Stimulated activated naive CD8-positive, alpha-beta T cell treated with anti-CD3 and anti-CD28 coated beads, Interleukin-15, Interleukin-2, amounts not matched to agents 100 U/mL and 50 U/mL, for 24 hours (primary cell): ENCODE data around the gene SON.
A peak's percentile ranks its signal among the peaks of the same experiment; 100 is the strongest.
"Not testable (repeated sequence)": the region's sequence is repeated elsewhere in the genome, so short reads cannot be mapped to it uniquely, and the experiment has no call there.

ENCODE experiments used
- ATAC-seq: fragments of 150-1000 bp; cut with Tn5 transposase; one replicate; pipeline ENCODE4 v1.10.0; 2021
- DNase-seq: peaks from one replicate; pipeline ENCODE4 v3.0.0; 2021

SON gene, protein sequence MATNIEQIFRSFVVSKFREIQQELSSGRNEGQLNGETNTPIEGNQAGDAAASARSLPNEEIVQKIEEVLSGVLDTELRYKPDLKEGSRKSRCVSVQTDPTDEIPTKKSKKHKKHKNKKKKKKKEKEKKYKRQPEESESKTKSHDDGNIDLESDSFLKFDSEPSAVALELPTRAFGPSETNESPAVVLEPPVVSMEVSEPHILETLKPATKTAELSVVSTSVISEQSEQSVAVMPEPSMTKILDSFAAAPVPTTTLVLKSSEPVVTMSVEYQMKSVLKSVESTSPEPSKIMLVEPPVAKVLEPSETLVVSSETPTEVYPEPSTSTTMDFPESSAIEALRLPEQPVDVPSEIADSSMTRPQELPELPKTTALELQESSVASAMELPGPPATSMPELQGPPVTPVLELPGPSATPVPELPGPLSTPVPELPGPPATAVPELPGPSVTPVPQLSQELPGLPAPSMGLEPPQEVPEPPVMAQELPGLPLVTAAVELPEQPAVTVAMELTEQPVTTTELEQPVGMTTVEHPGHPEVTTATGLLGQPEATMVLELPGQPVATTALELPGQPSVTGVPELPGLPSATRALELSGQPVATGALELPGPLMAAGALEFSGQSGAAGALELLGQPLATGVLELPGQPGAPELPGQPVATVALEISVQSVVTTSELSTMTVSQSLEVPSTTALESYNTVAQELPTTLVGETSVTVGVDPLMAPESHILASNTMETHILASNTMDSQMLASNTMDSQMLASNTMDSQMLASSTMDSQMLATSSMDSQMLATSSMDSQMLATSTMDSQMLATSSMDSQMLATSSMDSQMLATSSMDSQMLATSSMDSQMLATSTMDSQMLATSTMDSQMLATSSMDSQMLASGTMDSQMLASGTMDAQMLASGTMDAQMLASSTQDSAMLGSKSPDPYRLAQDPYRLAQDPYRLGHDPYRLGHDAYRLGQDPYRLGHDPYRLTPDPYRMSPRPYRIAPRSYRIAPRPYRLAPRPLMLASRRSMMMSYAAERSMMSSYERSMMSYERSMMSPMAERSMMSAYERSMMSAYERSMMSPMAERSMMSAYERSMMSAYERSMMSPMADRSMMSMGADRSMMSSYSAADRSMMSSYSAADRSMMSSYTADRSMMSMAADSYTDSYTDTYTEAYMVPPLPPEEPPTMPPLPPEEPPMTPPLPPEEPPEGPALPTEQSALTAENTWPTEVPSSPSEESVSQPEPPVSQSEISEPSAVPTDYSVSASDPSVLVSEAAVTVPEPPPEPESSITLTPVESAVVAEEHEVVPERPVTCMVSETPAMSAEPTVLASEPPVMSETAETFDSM (N-terminal part only)

DNA sequence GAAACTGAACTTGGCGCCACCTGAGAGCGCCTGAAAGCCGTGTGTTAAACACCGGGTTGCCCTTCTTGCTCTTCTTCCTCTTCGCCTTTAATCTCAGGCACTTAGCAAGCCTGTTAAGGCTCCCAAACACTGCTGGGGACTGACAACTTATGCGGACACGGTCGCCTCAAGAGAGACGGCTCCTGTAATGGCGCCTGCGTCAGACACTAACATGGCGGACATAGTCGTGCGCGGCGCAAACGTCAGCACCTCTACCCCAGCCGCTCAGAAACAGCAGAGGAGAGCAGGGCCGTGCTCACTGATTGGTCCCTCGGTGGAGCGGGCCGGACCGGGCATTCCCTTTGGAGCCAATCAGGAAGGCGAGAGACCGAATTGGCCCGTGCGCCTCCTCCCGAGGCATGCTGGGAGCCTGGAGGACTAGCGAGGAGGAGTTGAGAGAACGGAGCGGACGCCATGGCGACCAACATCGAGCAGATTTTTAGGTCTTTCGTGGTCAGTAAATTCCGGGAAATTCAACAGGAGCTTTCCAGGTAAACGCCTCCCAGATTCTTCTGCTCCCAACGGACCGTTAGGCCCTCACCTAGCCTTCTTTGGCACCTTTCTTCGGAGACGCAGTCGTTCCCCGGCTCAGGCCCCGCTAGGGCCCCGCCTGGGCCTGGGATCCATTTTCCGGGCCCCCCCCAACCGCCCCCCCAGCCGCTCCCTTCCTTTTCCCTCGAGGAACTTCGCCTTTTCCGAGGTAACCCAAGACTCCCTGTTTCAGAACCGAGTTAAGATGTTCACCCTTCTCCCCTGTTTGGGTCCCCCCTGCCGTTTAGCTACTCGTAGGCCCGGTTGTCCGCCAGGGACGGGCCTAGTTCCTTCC is at the start of gene SON:
SON (plus strand) TSS at position 399 of the 865 bp plus-strand sequence; CDS start at position 454, 55 bp downstream.
- peak; percentile 96 for ATAC-seq
- DNase-seq, result peak; percentile 96

DNA sequence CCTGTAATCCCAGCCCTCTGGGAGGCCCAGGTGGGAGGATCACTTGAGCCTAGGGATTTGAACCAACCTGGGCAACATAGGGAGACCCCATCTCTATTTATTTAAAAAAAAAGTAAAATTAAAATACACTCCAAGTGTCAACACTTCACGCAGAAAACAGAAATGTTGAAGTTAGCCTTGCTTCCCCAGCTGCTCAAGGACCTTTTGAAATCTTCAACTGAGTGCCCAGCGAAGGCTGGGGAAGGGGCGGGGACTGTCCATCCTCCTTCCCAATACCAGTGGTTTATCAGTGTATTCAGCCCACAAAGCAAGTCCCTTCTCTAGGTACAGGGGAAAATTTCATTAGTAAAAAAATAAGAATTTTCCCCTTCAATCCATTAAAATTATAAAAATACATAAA is 49.1 kb upstream of the SON start:
- ATAC-seq, result no peak
- no peak for DNase-seq

DNA sequence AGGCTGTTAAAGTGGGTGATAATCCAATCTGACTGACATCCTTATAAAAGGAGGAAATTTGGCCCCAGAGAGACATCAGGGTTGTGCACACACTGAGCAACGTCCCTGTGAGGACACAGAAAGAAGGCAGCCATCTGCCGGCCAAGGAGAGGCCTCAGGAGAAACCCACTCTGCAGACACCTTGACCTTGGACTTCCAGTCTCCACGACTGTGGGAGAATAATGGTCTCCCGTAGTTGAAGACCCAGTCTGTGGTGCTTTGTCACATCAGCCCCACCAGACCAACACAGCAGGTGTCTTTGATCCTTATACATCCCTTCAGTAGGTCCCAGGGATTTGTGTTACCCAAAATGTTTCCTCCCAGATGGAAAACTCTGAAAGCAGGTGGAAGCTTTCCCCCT is 47.1 kb upstream of the SON start:
- DNase-seq, result no peak
- ATAC-seq, result no peak

DNA sequence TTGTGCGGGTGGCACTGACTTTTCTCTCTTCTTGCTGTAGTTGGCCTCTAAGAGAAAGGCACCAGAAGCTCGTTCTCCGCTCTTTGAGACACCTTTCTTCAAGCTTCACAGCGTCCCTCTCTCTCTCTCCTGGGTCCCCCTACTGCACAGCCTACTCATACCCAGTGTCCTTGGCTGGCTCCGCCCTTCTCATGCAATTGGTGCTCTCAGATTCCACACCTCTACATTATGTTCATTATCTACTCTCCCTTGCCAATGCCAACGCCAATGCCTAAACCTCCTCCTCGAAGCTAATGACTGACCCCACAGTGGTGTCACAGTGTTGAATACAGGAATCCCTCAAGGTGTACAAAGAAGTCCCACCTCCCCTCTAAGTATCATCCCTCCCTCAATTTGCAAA is 46.5 kb upstream of the SON start:
- ATAC-seq, result no peak
- no peak for DNase-seq

DNA sequence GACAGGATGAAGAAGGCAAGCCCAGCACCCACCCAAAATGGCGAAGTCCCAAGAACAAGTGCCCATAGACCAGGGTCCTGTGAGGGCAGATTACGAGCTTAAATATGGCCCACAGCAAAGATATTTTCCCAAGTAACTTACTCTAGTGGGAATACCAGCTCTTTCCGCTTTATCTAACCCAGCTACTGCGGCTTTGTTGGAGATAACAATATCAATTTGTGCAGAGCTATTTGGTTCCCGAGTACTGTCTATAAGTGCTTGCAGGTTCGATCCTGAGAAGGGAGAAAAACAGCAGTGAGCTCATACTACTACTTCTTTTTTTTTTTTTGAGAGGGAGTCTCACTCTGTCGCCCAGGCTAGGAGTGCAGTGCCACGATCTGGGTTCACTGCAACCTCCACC is 37.0 kb upstream of the SON start:
- DNase-seq, result no peak
- ATAC-seq, result no peak

DNA sequence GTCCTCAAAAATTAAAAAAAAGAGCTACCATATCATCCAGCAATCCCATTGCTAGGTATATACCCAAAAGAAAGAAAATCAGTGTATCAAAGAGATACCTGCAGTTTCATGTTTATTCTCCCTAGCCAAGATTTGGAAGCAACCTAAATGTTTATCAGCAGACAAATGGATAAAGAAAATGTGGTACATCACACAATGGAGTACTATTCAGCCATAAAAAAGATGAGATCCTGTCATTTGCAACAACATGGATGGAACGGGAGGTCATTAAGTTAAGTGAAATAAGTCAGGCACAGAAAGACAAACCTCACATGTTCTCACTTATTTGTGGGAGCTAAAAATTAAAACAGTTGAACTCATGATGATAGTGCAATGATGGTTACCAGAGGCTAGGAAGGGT is 35.8 kb upstream of the SON start:
- ATAC-seq, DNase-seq: not testable (repeated sequence)

DNA sequence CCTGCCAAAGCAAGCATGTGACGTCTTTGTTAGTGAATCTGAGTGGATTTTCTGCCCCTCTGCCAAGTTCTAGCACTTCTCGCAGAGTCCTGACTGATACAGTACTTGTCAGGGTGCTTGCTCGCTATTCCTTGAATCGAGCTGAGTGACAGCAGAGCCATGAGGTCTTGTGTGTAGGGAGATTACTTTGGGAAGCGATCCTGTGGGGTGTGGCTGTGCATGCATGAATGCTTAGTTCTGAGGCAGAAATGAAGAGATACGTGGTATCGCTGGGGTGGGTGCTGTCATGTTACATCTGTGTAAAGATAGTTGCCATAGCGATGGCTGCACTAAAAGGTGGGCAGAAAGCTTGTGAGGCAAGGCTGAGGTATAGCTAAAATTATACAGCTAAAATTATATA is 32.0 kb upstream of the SON start:
- DNase-seq (no peak), ATAC-seq (no peak)

DNA sequence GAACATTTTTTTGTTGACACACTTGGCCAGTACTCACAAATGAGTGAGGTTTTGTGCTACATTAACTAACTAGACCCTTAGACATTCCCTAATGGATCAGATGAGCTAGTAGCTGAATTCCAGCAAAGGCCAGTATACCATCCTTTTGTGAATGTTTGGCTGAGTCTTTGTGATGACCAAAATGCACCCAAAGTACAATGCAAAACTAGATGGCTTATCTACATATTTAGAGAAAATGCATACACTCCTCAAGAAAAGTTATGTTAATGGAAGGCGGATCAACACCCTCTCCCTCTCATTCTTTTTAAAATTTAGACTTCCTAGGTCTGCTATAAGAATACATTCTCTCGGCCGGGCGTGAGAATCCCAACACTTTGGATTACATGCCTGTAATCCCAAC is 31.2 kb upstream of the SON start:
- DNase-seq, result no peak
- ATAC-seq, result no peak

DNA sequence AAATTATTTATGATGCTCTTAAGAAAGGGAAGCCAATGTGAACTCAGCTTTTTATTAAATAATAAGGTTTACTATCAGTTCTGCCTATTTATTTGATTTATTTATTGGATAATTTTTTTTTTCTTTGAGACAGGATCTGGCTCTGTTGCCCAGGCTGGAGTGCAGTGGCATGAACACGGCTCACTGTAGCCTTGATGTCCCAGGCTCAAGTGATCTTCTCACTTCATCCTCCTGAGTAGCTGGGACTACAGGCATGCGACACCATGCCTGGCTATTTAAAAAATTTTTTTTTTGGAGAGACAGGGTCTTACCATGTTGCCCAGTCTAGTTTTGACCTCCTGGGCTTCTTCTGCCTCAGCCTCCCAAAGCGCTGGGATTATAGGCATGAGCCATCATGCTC is 30.4 kb upstream of the SON start:
- DNase-seq (no peak), ATAC-seq (no peak)

DNA sequence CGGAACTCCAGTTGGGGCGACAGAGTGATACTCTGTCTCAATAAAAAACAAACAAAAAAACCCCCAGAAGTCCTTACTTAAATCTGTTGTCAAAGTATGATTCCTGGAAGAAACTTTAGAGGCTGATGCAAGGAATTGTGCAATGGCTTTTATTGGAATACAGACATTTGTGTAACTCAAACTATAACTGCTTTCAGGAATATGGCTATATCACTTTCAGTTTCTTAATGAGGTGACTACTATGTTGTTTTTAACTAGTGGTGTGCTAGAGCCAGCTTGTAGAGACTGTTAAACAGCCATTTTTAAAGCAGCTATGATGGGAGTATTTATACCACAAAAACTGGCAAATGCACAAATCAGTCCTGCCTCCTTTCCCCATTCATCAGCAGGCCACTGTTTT is 28.6 kb upstream of the SON start:
- ATAC-seq (no peak), DNase-seq (no peak)

DNA sequence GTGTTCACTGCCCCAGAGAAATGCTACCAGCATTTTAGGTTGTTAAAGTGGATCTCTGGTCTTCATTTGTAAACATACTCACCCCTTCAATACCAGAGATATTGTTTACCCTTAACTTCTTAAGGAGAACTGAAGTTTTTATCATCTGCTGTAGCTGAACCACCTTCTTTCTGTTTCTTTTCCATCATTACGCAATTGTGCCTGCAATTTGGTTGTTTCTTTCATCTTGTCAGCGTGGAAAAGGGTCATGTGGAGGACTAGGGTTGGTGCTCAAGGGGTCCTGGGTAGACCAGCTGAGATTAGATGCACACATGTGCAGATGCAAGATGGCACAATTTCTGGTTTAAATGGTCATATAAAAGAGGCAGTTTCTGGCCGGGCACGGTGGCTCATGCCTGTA is 23.9 kb upstream of the SON start:
- ATAC-seq (no peak), DNase-seq (no peak)

DNA sequence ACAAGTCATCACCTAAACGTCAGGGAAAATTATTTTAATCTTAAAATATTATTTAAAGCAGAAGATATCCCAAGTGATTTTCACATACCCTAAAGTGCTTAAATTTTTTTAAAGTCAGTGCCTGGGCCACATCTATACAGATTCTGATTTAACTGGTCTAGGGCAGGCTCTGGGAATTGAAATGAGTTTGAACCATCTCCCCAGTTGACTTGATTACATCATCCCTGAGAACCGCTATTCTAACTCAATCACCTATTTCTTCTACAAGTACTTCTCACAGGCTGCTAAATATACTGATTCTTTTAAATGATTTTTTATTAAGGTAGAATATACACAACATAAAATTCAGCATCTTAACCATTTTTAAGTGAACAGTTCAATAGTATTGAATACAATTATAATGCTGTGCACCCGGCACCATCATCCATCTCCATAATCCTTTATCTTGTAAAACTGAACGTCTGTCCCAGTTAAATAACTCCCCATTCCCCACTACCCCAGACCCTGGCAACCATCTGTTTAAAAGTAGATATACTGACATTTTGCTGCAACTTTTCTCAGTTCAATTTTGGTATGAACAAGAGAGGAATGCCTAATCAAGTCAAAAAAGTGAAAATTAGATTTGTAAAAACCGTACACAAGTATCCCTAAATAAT is 20.4 kb upstream of the SON start:
- no peak for ATAC-seq
- DNase-seq, result no peak

DNA sequence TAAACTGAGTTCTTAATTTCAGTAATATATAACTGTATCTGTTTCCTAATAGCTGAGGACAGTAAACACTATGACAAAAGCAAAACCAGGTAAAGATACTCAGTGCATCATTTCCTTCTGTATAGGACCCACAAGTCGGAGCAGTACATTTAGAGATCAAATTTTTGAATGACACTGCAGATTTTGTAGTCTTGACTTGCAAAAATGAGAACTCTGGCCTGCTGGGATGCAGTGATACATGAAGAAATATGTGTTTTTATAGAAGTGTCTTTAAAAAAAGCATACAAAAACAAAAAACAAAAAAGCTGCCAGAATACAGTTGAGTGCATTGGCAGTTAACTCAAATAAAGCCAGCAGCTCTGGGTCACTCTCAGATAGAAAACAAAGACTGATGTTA is 19.9 kb upstream of the SON start:
- ATAC-seq, result no peak
- no peak for DNase-seq

DNA sequence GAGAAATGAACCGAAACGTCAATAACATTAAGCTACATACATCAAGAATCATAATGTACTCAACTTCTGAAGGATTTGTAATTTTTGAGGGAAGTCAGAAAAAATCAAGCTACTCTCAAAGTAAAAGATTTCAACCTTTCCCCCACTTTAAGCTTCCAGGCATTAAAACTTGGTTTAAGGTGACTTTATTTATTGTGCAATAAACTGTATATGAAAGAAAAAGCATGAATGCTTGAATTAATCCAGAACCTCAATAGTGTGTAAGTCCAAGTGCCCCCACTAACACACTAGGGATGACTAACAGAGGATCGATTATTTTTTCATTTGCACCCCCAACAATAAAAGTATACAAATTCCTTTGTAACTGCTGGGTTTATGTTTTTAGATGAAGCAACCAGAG is 11.8 kb upstream of the SON start:
- ATAC-seq (no peak), DNase-seq (no peak)

DNA sequence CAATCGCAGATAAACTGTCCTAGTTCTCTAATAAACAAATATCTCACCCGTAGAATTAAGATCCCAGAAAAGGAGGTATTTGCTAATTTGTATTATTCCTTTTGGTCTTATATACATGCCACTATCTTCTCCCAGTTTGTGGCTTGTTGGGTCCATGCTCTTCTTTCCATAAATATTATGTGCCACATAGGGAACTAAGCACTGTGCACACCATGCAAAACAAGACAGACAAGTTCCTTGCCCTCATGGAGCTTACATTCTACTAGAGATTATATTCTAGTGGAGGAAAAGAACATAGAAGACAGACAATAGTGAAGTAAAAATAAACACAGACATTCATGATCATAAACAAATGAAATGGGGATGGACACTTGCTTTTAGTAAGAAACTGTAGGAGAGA is 5.6 kb upstream of the SON start:
- no peak for ATAC-seq
- no peak for DNase-seq

DNA sequence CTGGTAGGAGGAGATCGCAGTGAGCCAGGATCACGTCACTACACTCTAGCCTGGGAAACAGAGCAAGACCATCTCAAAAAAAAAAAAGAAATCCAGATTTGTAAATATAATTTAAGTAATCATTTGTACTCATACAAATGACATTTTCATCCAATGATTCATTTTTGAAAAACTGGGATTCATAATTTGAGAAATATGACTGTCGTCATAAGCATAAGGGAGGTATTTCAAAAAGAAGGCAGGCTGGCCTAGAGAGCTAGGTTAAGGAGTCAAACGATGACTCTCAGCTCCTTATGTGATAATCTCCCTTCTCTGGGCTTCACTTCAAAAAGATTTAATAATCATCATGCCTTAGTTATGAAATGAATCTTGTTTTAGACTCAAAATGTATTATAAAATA is 3.2 kb upstream of the SON start:
- ATAC-seq (no peak), DNase-seq (no peak)

DNA sequence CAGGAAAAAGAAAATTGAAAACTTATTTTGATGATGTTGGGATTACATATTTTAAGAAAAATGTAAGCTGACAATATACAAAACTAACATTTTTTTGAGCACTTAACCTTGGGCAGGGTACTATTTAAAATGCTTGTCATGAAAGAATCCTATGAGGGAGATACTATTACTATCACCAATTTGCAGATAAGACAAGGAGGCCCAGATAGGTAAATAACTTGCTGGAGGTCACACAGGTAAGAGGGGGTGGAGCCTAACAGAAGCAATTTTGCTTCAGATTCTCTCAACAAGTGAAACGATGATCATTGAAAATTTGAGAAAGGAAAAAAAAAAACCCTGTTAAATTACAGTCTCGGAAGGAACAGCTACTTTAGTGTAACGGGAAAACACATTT is 2.1 kb upstream of the SON start:
- ATAC-seq (no peak), DNase-seq (no peak)

DNA sequence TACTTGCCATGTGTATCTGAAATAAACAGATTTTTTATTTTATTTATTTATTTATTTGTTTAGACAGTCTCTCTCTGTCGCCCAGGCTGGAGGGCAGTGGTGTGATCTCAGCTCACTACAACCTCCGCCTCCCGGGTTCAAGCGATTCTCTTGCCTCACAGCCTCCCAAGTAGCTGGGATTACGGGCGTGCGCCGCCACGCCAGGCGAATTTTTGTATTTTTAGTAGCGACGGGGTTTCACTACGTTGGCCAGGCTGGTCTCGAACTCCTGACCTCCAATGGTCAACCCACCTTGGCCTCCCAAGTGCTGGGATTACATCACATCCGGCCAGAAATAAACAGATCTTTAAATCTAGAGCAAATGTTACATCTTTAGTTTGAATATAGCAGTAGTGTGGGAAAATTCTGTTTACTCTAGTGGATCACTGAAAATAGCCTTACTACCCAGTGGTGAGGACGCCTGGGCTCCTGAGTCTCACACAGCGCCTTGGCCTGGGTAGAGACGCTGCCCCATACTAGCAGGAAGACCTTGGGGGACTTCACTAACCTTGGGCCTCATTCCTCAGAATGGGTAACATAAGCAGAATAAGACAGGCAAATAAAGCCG is 1.6 kb upstream of the SON start:
- ATAC-seq (no peak), DNase-seq (peak; percentile 37)

DNA sequence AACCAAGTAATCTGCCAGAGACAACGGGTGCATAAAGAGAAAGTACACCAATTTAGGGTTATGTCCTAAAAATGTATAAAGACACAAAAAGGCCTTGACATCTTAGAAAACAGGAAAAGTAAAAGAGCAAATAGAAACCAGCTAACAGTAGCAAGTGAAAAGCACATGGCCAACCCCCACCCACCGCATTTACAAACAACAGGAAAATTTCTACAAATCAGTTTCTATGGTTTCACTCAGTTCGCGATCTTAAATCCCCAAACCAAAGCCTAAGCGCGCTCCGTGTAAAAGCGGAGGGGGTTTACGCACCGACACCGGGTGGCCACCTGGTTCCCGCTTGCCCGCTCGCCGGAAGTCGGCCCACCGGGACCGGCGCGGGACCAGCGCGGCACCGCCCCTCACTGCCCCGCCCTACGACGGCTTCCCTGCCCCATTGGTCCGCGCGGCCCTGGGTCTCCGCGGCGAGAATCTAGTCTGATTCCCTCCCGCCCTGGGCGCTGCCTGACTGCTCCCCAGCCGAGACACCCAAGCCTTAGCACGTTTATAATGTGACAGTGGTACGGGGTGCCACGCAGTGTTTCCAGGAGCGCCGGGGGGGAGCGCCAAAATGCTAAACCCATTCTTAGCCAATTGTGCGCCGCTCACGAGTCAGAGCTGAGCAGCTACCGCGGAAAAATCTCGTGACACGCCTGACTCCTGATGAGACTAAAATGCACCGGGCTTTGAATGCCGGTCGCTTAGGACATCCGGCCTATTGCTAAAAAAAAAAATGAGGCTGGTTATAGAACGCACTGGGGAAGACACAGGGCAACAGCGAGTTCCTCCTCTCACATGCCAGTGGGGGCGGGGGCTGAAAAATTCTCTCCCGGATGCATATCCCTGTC is 840 bp upstream of the SON start, which contains the start of gene GART:
GART (minus strand) TSS at position 362 of the 884 bp plus-strand sequence. CDS start 2,802 bp downstream, outside the sequence.
- DNase-seq (peak; percentile 90), ATAC-seq (peak; percentile 75)
